Trophoblast cell (in vitro differentiated cells and primary cell): Measurements from ENCODE around the gene BBOF1. TPM values are rescaled to one million over a fixed set of nuclear protein-coding genes. Genes with fewer than 3 reads are reported as not detected.
A peak's percentile ranks its signal among the peaks of the same experiment; 100 is the strongest.

Experiments used
- DNase-seq, 2 donors: peaks; one replicate each; pipeline ENCODE4 v3.0.0-alpha.2; 2016
- H2AFZ ChIP-seq: 2 replicates; pipeline ENCODE4 v1.6.1; 2013; ENCODE audit warnings: low read length, moderate library complexity, mild to moderate bottlenecking; ENCODE audit not compliant: insufficient read depth, poor library complexity
- H2AK5ac ChIP-seq: 2 replicates; pipeline ENCODE4 v1.6.1; 2013; ENCODE audit warnings: mild to moderate bottlenecking, low read length
- H2BK120ac ChIP-seq: 2 replicates; pipeline ENCODE4 v1.6.1; 2013; ENCODE audit warnings: low read length, mild to moderate bottlenecking, moderate library complexity; ENCODE audit not compliant: insufficient read depth, poor library complexity
- H2BK12ac ChIP-seq: 2 replicates; pipeline ENCODE4 v1.6.1; 2013; ENCODE audit warnings: mild to moderate bottlenecking, low read length, moderate library complexity
- H2BK5ac ChIP-seq: 2 replicates; pipeline ENCODE4 v1.6.1; 2013; ENCODE audit warnings: low read length, low read depth, moderate library complexity, mild to moderate bottlenecking; ENCODE audit not compliant: poor library complexity
- H3K14ac ChIP-seq: 2 replicates; pipeline ENCODE4 v1.6.1; 2013; ENCODE audit warnings: mild to moderate bottlenecking, low read length
- H3K18ac ChIP-seq: 2 replicates; pipeline ENCODE4 v1.6.1; 2013; ENCODE audit warnings: mild to moderate bottlenecking, low read length
- H3K23ac ChIP-seq: 2 replicates; pipeline ENCODE4 v1.6.1; 2013; ENCODE audit warnings: low read length
- H3K27ac ChIP-seq: 2 replicates; pipeline ENCODE4 v1.5.1; 2013; ENCODE audit warnings: low read depth, mild to moderate bottlenecking, inconsistent platforms, low read length, moderate library complexity
- H3K27me3 ChIP-seq: 2 replicates; pipeline ENCODE4 v1.6.1; 2013; ENCODE audit warnings: inconsistent platforms, mild to moderate bottlenecking, low read length, moderate library complexity; ENCODE audit not compliant: insufficient read depth
- H3K36me3 ChIP-seq, 2 experiments: 1 replicate in 1 of 2; 2 replicates in 1 of 2; pipeline ENCODE4 v1.6.1; 2013; ENCODE audit warnings: low read length in 2 of 2, mild to moderate bottlenecking in 2 of 2, moderate library complexity in 1 of 2; ENCODE audit not compliant: insufficient read depth in 2 of 2, control insufficient read depth in 1 of 2
- H3K4ac ChIP-seq: 2 replicates; pipeline ENCODE4 v1.6.1; 2013; ENCODE audit warnings: low read depth, mild to moderate bottlenecking, low read length, moderate library complexity
- H3K4me1 ChIP-seq, 2 experiments: 1 replicate in 1 of 2; 2 replicates in 1 of 2; pipeline ENCODE4 v1.6.1; 2013; ENCODE audit warnings: low read length in 2 of 2, mild to moderate bottlenecking in 2 of 2, moderate library complexity in 1 of 2; ENCODE audit not compliant: insufficient read depth in 2 of 2, control insufficient read depth in 1 of 2
- H3K4me2 ChIP-seq: 2 replicates; pipeline ENCODE4 v1.6.1; 2013; ENCODE audit warnings: inconsistent platforms, mild to moderate bottlenecking, low read length, moderate library complexity
- H3K4me3 ChIP-seq: 2 replicates; pipeline ENCODE4 v1.5.1; 2013; ENCODE audit warnings: mild to moderate bottlenecking, low read depth, low read length, inconsistent platforms
- H3K79me1 ChIP-seq: one replicate; pipeline ENCODE4 v1.6.1; 2013; ENCODE audit warnings: low read length
- H3K79me2 ChIP-seq: 2 replicates; pipeline ENCODE4 v1.6.1; 2013; ENCODE audit warnings: low read length, mild to moderate bottlenecking; ENCODE audit not compliant: control insufficient read depth, insufficient read depth, poor library complexity
- H3K9ac ChIP-seq: 2 replicates; pipeline ENCODE4 v1.6.1; 2013; ENCODE audit warnings: mild to moderate bottlenecking, low read length
- H3K9me3 ChIP-seq: 2 replicates; pipeline ENCODE4 v1.6.1; 2013; ENCODE audit warnings: low read depth, mild to moderate bottlenecking, control low read depth, inconsistent platforms, low read length; ENCODE audit not compliant: insufficient read depth
- H4K12ac ChIP-seq: 2 replicates; pipeline ENCODE4 v1.6.1; 2013; ENCODE audit warnings: low read depth, mild to moderate bottlenecking, low read length, moderate library complexity
- H4K8ac ChIP-seq: 2 replicates; pipeline ENCODE4 v1.6.1; 2013; ENCODE audit warnings: low read depth, mild to moderate bottlenecking, low read length, moderate library complexity
- H4K91ac ChIP-seq: one replicate; pipeline ENCODE4 v1.6.1; 2013; ENCODE audit warnings: low read depth, mild to moderate bottlenecking, low read length, moderate library complexity
- WGBS: extraction: QIAGEN DNeasy Blood & Tissue Kit; methylation state at CpG from one replicate; pipeline ENCODE4 v1.1.7; 2013; ENCODE audit warnings: missing lambda C conversion rate; ENCODE audit not compliant: insufficient read length, insufficient coverage; ENCODE audit errors: extremely low coverage; 5-methylcytosine and 5-hydroxymethylcytosine counted together
- polyA plus RNA-seq: library from polyadenylated mRNA; stranded (reverse); fragments of 200-250 nt; gene quantifications from 2 replicates; pipeline ENCODE4 v1.2.3, GENCODE V29; 2013

Gene BBOF1, protein sequence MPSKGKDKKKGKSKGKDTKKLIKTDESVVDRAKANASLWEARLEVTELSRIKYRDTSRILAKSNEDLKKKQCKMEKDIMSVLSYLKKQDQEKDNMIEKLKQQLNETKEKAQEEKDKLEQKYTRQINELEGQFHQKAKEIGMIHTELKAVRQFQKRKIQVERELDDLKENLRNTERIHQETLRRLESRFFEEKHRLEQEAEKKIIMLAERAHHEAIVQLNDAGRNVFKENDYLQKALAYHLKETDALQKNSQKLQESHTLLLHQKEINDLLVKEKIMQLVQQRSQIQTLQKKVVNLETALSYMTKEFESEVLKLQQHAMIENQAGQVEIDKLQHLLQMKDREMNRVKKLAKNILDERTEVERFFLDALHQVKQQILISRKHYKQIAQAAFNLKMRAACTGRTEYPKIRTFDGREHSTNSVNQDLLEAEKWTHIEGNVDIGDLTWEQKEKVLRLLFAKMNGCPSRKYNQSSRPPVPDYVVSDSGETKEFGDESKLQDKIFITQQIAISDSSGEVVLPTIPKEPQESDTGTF
- 2.8 and 3.2 TPM in 2 replicates for polyA plus RNA-seq

DNA sequence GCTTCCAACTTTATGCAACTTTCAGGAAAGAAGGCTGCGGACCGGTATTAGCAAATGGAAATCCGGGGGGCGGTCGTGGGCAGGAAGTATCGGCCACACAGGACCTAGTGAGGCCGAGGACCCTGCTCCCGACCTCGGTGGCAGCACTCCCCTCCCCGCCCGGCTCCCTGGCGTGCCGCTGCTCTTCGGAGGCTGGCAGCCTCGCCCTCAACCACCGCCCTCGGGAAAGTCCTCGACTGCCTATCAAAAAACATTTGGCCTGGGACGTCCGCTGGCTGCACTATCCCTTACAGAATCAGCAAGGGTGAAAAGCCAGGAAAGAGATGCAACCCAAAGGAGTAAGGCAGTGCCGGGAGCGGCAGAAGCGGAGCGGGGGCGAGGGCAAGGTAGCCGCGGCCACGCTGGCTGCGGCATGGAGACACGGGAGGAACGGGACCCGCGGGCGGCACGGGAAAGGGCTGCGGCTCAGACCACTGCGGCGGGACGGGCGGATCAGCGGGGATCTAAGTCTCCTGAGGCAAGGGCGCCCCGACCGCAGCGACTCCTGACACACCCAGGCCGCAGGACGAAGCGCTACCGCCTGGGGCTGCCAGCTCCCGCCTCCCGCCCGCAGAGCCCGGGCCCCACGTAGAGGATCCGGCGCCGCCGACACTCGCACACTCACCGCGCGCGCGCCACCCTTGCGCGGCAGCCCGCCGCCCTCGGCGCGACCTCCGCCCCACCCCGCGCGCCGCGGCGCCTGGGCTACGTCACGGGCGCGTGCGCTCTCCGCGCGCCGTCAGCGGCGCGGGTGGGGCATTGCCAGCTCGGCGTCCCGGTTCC, at the start of gene BBOF1, which contains the start of gene ENTPD5:
Gene BBOF1, plus strand, starts transcription at position 764 of the 822 bp plus-strand sequence. CDS start 130 bp downstream, outside the sequence.
Gene ENTPD5, minus strand, starts transcription at position 703 of the 822 bp plus-strand sequence. CDS start 31,186 bp downstream, outside the sequence.
- no peaks in the 10 kb centered on the region for H3K27me3 ChIP-seq
- WGBS, result no CpG with 5 or more reads among the region's 93 CpGs
- peak within 1 kb of the TSS; percentile 70 for H3K27ac ChIP-seq
- H3K4me1 ChIP-seq, result peaks cover 2% of the 10 kb centered on the region in 2 experiments
- H3K9ac ChIP-seq, result peak within 1 kb of the TSS; percentile 93
- peak; percentile 92 to 96 for DNase-seq
- peaks cover 5% of the 10 kb centered on the region for H3K79me2 ChIP-seq
- peak within 1 kb of the TSS; percentile 89 for H4K8ac ChIP-seq
- peak within 1 kb of the TSS; percentile 80 for H2AFZ ChIP-seq
- H2BK5ac ChIP-seq, result peak within 1 kb of the TSS; percentile 3
- peak within 1 kb of the TSS; percentile 45 for H2BK120ac ChIP-seq
- no peak within 1 kb of the TSS for H2BK12ac ChIP-seq
- peak within 1 kb of the TSS; percentile 77 for H3K4me2 ChIP-seq
- no peaks in the 10 kb centered on the region for H3K9me3 ChIP-seq
- peak within 1 kb of the TSS; percentile 57 for H3K14ac ChIP-seq
- peak within 1 kb of the TSS; percentile 55 for H3K18ac ChIP-seq
- H3K4me3 ChIP-seq, result peak within 1 kb of the TSS; percentile 98
- H3K36me3 ChIP-seq, result no peaks in the 10 kb centered on the region
- peaks cover 5% of the 10 kb centered on the region for H3K79me1 ChIP-seq
- peak within 1 kb of the TSS; percentile 44 for H4K91ac ChIP-seq
- peak within 1 kb of the TSS; percentile 16 for H4K12ac ChIP-seq
- H3K23ac ChIP-seq, result no peak within 1 kb of the TSS
- peak within 1 kb of the TSS; percentile 9 for H3K4ac ChIP-seq
- no peak within 1 kb of the TSS for H2AK5ac ChIP-seq

- Histone ChIP-seq H3K27me3 (no peaks in the 10 kb centered on the region), H3K79me2 (no peaks in the 10 kb centered on the region), H3K18ac (no peak overlapping the region), H2BK5ac (no peak overlapping the region), H3K4me1 (no peaks in the 10 kb centered on the region), H3K79me1 (no peaks in the 10 kb centered on the region), H3K9ac (no peak overlapping the region), H2BK120ac (no peak overlapping the region), H2AFZ (no peak overlapping the region), H3K14ac (no peak overlapping the region), H3K36me3 (peaks cover 12 to 15% of the 10 kb centered on the region in 2 experiments), H2AK5ac (no peak overlapping the region), H4K91ac (no peak overlapping the region), H3K27ac (no peak overlapping the region), H3K4me3 (no peak overlapping the region), H3K4me2 (no peak overlapping the region), H4K12ac (no peak overlapping the region), H3K9me3 (no peaks in the 10 kb centered on the region), H3K23ac (no peak overlapping the region), H2BK12ac (no peak overlapping the region), H4K8ac (no peak overlapping the region), H3K4ac (no peak overlapping the region)
- no CpG with 5 or more reads among the region's 2 CpGs for WGBS
- DNase-seq, result no peak
Observed at GRCh38 chr14:73973497-73973896, 45.7 kb upstream of the BBOF1 start.

- Histone ChIP-seq H2AK5ac (no peak overlapping the region), H4K8ac (no peak overlapping the region), H3K9ac (no peak overlapping the region), H3K79me1 (no peaks in the 10 kb centered on the region), H2BK5ac (no peak overlapping the region), H3K4me1 (no peaks in the 10 kb centered on the region), H3K18ac (no peak overlapping the region), H2BK12ac (no peak overlapping the region), H3K79me2 (no peaks in the 10 kb centered on the region), H3K14ac (no peak overlapping the region), H2BK120ac (no peak overlapping the region), H3K23ac (no peak overlapping the region), H3K36me3 (peaks cover 7% of the 10 kb centered on the region in 2 experiments), H3K4ac (no peak overlapping the region), H4K91ac (no peak overlapping the region), H3K27me3 (no peaks in the 10 kb centered on the region), H2AFZ (no peak overlapping the region), H3K27ac (no peak overlapping the region), H4K12ac (no peak overlapping the region), H3K4me3 (no peak overlapping the region), H3K4me2 (no peak overlapping the region), H3K9me3 (no peaks in the 10 kb centered on the region)
- DNase-seq, result no peak
- no CpG with 5 or more reads among the region's 6 CpGs for WGBS
Observed at GRCh38 chr14:73976125-73976524, 43.0 kb upstream of the BBOF1 start.

DNA sequence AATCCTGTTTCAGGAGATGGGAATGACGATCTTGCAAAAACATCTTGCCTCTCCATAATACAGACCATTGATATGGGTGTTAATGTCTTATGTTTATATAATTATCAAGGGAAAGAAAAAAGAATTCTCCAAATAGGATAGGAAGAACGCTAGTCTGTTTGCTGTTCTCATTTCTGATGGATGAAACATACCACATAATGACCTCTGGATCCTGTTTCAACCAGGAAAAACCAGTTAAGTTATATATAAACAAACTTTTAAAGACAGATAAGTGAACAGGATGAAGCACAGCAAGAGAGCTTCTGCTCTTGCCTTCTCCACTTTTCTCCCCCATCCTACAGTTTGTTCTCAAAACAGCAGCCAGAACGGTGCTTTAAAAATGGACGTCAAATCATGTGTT, 41.3 kb upstream of the BBOF1 start:
- H2BK120ac ChIP-seq, result no peak overlapping the region
- no peak overlapping the region for H3K9ac ChIP-seq
- H3K4me1 ChIP-seq, result no peaks in the 10 kb centered on the region
- H3K4ac ChIP-seq, result no peak overlapping the region
- no peak overlapping the region for H2BK5ac ChIP-seq
- H3K18ac ChIP-seq, result no peak overlapping the region
- no peak overlapping the region for H3K4me3 ChIP-seq
- H3K79me1 ChIP-seq, result no peaks in the 10 kb centered on the region
- no peak overlapping the region for H3K27ac ChIP-seq
- no peak overlapping the region for H2AK5ac ChIP-seq
- no peak overlapping the region for H4K8ac ChIP-seq
- H3K9me3 ChIP-seq, result no peaks in the 10 kb centered on the region
- peaks cover 3 to 4% of the 10 kb centered on the region in 2 experiments for H3K36me3 ChIP-seq
- no peaks in the 10 kb centered on the region for H3K27me3 ChIP-seq
- no peaks in the 10 kb centered on the region for H3K79me2 ChIP-seq
- no peak for DNase-seq
- no CpG with 5 or more reads among the region's 4 CpGs for whole genome bisulfite sequencing
- H4K12ac ChIP-seq, result no peak overlapping the region
- no peak overlapping the region for H3K4me2 ChIP-seq
- H4K91ac ChIP-seq, result no peak overlapping the region
- no peak overlapping the region for H3K14ac ChIP-seq
- H3K23ac ChIP-seq, result no peak overlapping the region
- no peak overlapping the region for H2AFZ ChIP-seq
- H2BK12ac ChIP-seq, result no peak overlapping the region
